Activated naive CD4-positive, alpha-beta T cell treated with anti-CD3 and anti-CD28 coated beads, Interleukin-2, amount 50 U/mL, for 24 hours (primary cell): Measurements from ENCODE around the gene BOD1L1.

Experiments
- H3K27ac Mint-ChIP-seq: one replicate; pipeline ENCODE4 v1.8.0; 2021; ENCODE audit warnings: mild to moderate bottlenecking, mixed read lengths
- H3K27me3 Mint-ChIP-seq: one replicate; pipeline ENCODE4 v1.8.0; 2021; ENCODE audit warnings: mixed read lengths
- H3K36me3 Mint-ChIP-seq: one replicate; pipeline ENCODE4 v1.8.0; 2021; ENCODE audit warnings: mixed read lengths
- H3K4me1 Mint-ChIP-seq: one replicate; pipeline ENCODE4 v1.8.0; 2021; ENCODE audit warnings: mixed read lengths
- H3K4me3 Mint-ChIP-seq: one replicate; pipeline ENCODE4 v1.8.0; 2021; ENCODE audit warnings: mild to moderate bottlenecking, mixed read lengths
- H3K9me3 Mint-ChIP-seq: one replicate; pipeline ENCODE4 v1.8.0; 2021; ENCODE audit warnings: mixed read lengths

The BOD1L1 gene

GRCh38 chr4:13640149-13640940 is 12.8 kb upstream of the BOD1L1 start:
- H3K27ac Mint-ChIP-seq = no peak overlapping the region
- H3K9me3 Mint-ChIP-seq = no peaks in the 10 kb centered on the region
- peaks cover 10% of the 10 kb centered on the region for H3K27me3 Mint-ChIP-seq
- no peaks in the 10 kb centered on the region for H3K36me3 Mint-ChIP-seq
- no peaks in the 10 kb centered on the region for H3K4me1 Mint-ChIP-seq
- no peak overlapping the region for H3K4me3 Mint-ChIP-seq

- H3K4me3 Mint-ChIP-seq = no peak overlapping the region
- no peaks in the 10 kb centered on the region for H3K36me3 Mint-ChIP-seq
- no peak overlapping the region for H3K27ac Mint-ChIP-seq
- no peaks in the 10 kb centered on the region for H3K9me3 Mint-ChIP-seq
- H3K27me3 Mint-ChIP-seq = peaks cover 4% of the 10 kb centered on the region
- H3K4me1 Mint-ChIP-seq = no peaks in the 10 kb centered on the region
These were observed 7.8 kb upstream of the BOD1L1 start for GRCh38 chr4:13635286-13635799.

GRCh38 chr4:13633671-13634070 is 6.1 kb upstream of the BOD1L1 start:
- Mint-ChIP-seq H3K36me3 (no peaks in the 10 kb centered on the region), H3K27ac (peak overlapping the region; percentile 36), H3K4me1 (peaks cover 2% of the 10 kb centered on the region), H3K4me3 (no peak overlapping the region), H3K9me3 (no peaks in the 10 kb centered on the region), H3K27me3 (no peaks in the 10 kb centered on the region)

- H3K36me3 Mint-ChIP-seq = peaks cover 2% of the 10 kb centered on the region
- H3K4me1 Mint-ChIP-seq = peaks cover 53% of the 10 kb centered on the region
- peak overlapping the region; percentile 98 for H3K4me3 Mint-ChIP-seq
- peak overlapping the region; percentile 99 for H3K27ac Mint-ChIP-seq
- no peaks in the 10 kb centered on the region for H3K9me3 Mint-ChIP-seq
- H3K27me3 Mint-ChIP-seq = no peaks in the 10 kb centered on the region
These were observed 333 bp downstream of the BOD1L1 start for GRCh38 chr4:13627178-13627605.

- no peaks in the 10 kb centered on the region for H3K9me3 Mint-ChIP-seq
- peak overlapping the region; percentile 90 for H3K27ac Mint-ChIP-seq
- H3K27me3 Mint-ChIP-seq = no peaks in the 10 kb centered on the region
- H3K4me3 Mint-ChIP-seq = peak overlapping the region; percentile 88
- peaks cover 2% of the 10 kb centered on the region for H3K36me3 Mint-ChIP-seq
- peaks cover 58% of the 10 kb centered on the region for H3K4me1 Mint-ChIP-seq
These were observed 890 bp downstream of the BOD1L1 start for GRCh38 chr4:13626492-13627177.

GRCh38 chr4:13618212-13618806 is 9.2 kb downstream of the BOD1L1 start:
- Mint-ChIP-seq H3K27ac (no peak overlapping the region), H3K4me3 (no peak overlapping the region), H3K9me3 (no peaks in the 10 kb centered on the region), H3K4me1 (peaks cover 51% of the 10 kb centered on the region), H3K27me3 (no peaks in the 10 kb centered on the region), H3K36me3 (peaks cover 11% of the 10 kb centered on the region)

- Mint-ChIP-seq H3K9me3 (no peaks in the 10 kb centered on the region), H3K27me3 (no peaks in the 10 kb centered on the region), H3K27ac (no peak overlapping the region), H3K36me3 (peaks cover 11% of the 10 kb centered on the region), H3K4me1 (peaks cover 46% of the 10 kb centered on the region), H3K4me3 (no peak overlapping the region)
These were observed 9.7 kb downstream of the BOD1L1 start for GRCh38 chr4:13617801-13618200.

GRCh38 chr4:13616597-13616996 is 10.9 kb downstream of the BOD1L1 start:
- H3K27me3 Mint-ChIP-seq = no peaks in the 10 kb centered on the region
- H3K9me3 Mint-ChIP-seq = no peaks in the 10 kb centered on the region
- H3K27ac Mint-ChIP-seq = no peak overlapping the region
- H3K4me3 Mint-ChIP-seq = no peak overlapping the region
- peaks cover 35% of the 10 kb centered on the region for H3K4me1 Mint-ChIP-seq
- peaks cover 15% of the 10 kb centered on the region for H3K36me3 Mint-ChIP-seq

- no peaks in the 10 kb centered on the region for H3K27me3 Mint-ChIP-seq
- peaks cover 22% of the 10 kb centered on the region for H3K4me1 Mint-ChIP-seq
- no peaks in the 10 kb centered on the region for H3K9me3 Mint-ChIP-seq
- no peak overlapping the region for H3K27ac Mint-ChIP-seq
- peaks cover 15% of the 10 kb centered on the region for H3K36me3 Mint-ChIP-seq
- no peak overlapping the region for H3K4me3 Mint-ChIP-seq
These were observed 12.4 kb downstream of the BOD1L1 start for GRCh38 chr4:13615161-13615560.

- Mint-ChIP-seq H3K27me3 (no peaks in the 10 kb centered on the region), H3K9me3 (no peaks in the 10 kb centered on the region), H3K4me3 (no peak overlapping the region), H3K27ac (no peak overlapping the region), H3K4me1 (peaks cover 20% of the 10 kb centered on the region), H3K36me3 (peaks cover 24% of the 10 kb centered on the region)
These were observed 15.0 kb downstream of the BOD1L1 start for GRCh38 chr4:13612569-13612968.

GRCh38 chr4:13611283-13611842 is 16.2 kb downstream of the BOD1L1 start:
- no peaks in the 10 kb centered on the region for H3K9me3 Mint-ChIP-seq
- H3K4me1 Mint-ChIP-seq = peaks cover 11% of the 10 kb centered on the region
- no peak overlapping the region for H3K4me3 Mint-ChIP-seq
- no peaks in the 10 kb centered on the region for H3K27me3 Mint-ChIP-seq
- H3K27ac Mint-ChIP-seq = no peak overlapping the region
- H3K36me3 Mint-ChIP-seq = peaks cover 29% of the 10 kb centered on the region

- Mint-ChIP-seq H3K27ac (no peak overlapping the region), H3K27me3 (no peaks in the 10 kb centered on the region), H3K9me3 (no peaks in the 10 kb centered on the region), H3K36me3 (peaks cover 53% of the 10 kb centered on the region), H3K4me3 (no peak overlapping the region), H3K4me1 (no peaks in the 10 kb centered on the region)
These were observed 22.2 kb downstream of the BOD1L1 start for GRCh38 chr4:13605330-13605729.

GRCh38 chr4:13601848-13602247 is 25.7 kb downstream of the BOD1L1 start:
- H3K4me3 Mint-ChIP-seq = no peak overlapping the region
- no peaks in the 10 kb centered on the region for H3K9me3 Mint-ChIP-seq
- H3K4me1 Mint-ChIP-seq = no peaks in the 10 kb centered on the region
- no peaks in the 10 kb centered on the region for H3K27me3 Mint-ChIP-seq
- peaks cover 46% of the 10 kb centered on the region for H3K36me3 Mint-ChIP-seq
- H3K27ac Mint-ChIP-seq = no peak overlapping the region

GRCh38 chr4:13601048-13601447 is 26.5 kb downstream of the BOD1L1 start:
- Mint-ChIP-seq H3K27me3 (no peaks in the 10 kb centered on the region), H3K36me3 (peaks cover 44% of the 10 kb centered on the region), H3K4me1 (no peaks in the 10 kb centered on the region), H3K4me3 (no peak overlapping the region), H3K9me3 (no peaks in the 10 kb centered on the region), H3K27ac (no peak overlapping the region)

GRCh38 chr4:13599159-13599558 is 28.4 kb downstream of the BOD1L1 start:
- peaks cover 39% of the 10 kb centered on the region for H3K36me3 Mint-ChIP-seq
- H3K4me1 Mint-ChIP-seq = no peaks in the 10 kb centered on the region
- no peak overlapping the region for H3K4me3 Mint-ChIP-seq
- H3K27ac Mint-ChIP-seq = peak overlapping the region; percentile 85
- H3K27me3 Mint-ChIP-seq = no peaks in the 10 kb centered on the region
- no peaks in the 10 kb centered on the region for H3K9me3 Mint-ChIP-seq
